ENCODE data around the gene TECTB.

Gene TECTB

DNA sequence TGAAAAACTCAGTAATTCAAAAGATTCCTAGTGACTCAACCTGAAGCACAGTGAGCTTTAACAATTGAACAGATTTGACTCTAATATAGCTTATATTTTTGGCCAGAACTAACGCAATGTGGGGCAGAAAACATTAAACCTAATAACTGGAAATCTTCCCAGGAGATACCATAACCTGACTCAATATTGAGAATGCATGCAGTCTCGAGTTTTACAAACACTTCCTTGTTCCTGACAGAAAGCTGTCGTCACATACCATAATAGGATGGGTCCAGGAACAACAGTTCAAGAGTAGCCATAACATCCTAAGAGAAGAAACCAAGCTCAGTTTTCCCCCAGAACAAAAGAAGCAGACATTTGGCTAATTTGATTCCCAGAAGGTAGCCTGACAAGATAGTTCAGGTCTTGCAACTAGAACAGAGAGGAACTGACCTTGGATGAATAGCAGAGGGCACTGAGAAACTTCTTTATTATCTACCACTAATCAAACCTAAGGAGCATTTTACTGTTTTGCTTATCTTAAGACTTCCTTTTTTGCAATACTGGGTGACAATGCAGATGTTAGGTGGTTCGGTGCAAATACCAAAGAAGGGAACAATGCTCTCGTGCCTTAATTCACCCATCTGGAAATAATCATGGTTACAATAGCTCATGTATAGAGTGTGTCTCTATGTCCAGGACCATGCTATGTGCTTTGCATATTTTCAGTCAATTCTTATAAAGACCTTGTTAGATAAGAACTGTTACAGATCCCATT, 52.1 kb downstream of the TECTB start:
- Histone ChIP-seq H3K27ac (no peak overlapping the region), H3K4me3 (no peak overlapping the region)
- TF ChIP-seq, protein P1, sequence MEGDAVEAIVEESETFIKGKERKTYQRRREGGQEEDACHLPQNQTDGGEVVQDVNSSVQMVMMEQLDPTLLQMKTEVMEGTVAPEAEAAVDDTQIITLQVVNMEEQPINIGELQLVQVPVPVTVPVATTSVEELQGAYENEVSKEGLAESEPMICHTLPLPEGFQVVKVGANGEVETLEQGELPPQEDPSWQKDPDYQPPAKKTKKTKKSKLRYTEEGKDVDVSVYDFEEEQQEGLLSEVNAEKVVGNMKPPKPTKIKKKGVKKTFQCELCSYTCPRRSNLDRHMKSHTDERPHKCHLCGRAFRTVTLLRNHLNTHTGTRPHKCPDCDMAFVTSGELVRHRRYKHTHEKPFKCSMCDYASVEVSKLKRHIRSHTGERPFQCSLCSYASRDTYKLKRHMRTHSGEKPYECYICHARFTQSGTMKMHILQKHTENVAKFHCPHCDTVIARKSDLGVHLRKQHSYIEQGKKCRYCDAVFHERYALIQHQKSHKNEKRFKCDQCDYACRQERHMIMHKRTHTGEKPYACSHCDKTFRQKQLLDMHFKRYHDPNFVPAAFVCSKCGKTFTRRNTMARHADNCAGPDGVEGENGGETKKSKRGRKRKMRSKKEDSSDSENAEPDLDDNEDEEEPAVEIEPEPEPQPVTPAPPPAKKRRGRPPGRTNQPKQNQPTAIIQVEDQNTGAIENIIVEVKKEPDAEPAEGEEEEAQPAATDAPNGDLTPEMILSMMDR (IDR thresholded peaks at IDR 0.05) = no peak
- DNase-seq (ENCODE audit: low spot score) = no peak

DNA sequence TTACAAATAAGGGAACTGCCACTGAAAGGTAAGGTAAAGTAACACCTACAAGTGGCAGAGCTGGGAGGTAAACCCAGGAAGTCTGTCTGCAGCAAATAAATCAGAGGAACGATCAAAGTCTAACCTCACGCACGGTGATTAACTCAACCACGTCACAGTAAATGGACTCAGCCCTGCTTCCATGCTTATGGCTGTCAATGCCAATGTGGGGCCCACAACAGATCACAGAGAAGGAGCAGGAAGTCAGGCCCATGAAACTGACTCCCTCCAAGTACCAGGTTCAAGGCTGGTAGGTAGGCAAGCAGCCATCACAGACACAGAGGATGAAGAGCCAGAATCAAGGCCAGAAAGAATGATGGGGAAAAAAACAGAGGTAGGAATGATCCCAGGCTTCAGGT, 52.7 kb downstream of the TECTB start:
- H3K27ac ChIP-seq = no peak overlapping the region
- no peak for DNase-seq (ENCODE audit: low spot score)
- TF ChIP-seq, protein P1 (IDR thresholded peaks at IDR 0.05) = no peak
- H3K4me3 ChIP-seq = no peak overlapping the region

DNA sequence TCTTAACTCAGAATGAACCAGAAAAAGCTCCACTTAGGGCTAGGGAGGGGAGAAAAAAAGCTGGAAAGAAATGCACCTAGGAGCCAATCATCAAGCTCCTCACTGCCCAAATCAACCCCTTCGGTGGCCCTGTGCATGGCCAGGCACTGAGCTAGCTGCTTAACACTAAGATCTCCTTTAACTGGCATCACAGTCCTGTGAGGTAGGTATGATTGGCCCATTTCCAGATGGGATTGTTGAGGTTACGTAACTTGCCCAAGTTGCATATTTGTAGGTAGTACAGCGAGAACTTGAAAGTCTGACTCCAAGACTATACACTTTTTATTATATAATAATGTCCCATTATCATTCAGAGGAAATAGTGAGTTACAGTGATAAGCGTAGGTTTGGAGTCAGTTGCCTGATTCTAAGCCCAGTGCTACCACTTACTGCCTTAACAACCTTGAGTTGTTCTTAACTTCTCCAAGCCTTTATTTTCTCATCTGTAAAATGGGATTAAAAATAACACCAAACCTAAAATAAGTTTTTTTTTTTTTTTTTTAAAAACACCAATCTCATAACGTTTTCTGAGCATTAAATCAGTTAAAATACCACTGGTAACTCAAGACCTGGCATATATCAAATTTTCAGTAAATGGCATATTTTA, 53.5 kb downstream of the TECTB start:
- H3K4me3 ChIP-seq = no peak overlapping the region
- TF ChIP-seq, protein P1 (IDR thresholded peaks at IDR 0.05) = no peak
- no peak for DNase-seq (ENCODE audit: low spot score)
- no peak overlapping the region for H3K27ac ChIP-seq

DNA sequence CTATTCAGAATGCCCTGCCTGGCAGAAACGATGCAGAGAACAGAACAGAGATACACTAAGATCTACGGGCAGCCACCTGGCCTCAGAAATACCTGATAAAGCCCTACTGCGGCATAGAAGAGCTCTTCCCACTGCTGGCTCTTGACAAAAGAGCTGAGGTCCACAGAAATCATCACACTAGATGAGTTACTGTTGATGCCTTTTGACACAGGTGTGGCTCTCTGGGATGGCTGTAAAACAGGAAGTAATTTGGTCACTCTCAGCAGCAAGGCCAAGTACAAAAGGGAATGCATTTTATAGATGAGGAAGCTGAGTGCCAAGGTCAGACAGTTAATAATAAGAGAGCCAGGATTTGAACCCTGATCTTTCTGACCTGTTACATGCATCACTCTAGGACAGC, 55.8 kb downstream of the TECTB start:
- H3K4me3 ChIP-seq = no peak overlapping the region
- TF ChIP-seq, protein P1 (IDR thresholded peaks at IDR 0.05) = no peak

DNA sequence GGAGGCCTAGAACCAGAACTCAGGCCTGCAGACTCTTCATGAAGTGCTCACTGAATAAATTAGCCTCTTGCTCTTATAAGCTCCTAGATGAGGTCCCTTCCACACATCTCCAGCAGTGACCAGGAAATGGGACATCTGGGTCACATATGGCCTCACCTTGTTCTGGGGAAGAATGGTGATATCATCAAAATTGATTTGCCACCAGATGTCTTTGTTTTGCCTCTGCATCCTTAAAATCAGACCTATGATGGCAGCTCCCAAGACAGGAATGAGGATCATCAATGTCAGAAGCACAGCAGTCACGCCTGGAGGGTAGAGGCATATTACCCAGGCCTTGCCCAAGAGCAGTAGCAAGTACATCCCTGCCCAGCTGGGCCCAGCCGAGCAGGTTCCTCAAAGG, 57.4 kb downstream of the TECTB start:
- TF ChIP-seq, protein P1 (IDR thresholded peaks at IDR 0.05) = no peak
- no peak for DNase-seq (ENCODE audit: low spot score)
- Histone ChIP-seq H3K4me3 (no peak overlapping the region), H3K27ac (no peak overlapping the region)

More for the DNA sequence above, 55.8 kb downstream of the TECTB start:
- H3K27ac ChIP-seq = no peak overlapping the region
- no peak for DNase-seq (ENCODE audit: low spot score)

DNA sequence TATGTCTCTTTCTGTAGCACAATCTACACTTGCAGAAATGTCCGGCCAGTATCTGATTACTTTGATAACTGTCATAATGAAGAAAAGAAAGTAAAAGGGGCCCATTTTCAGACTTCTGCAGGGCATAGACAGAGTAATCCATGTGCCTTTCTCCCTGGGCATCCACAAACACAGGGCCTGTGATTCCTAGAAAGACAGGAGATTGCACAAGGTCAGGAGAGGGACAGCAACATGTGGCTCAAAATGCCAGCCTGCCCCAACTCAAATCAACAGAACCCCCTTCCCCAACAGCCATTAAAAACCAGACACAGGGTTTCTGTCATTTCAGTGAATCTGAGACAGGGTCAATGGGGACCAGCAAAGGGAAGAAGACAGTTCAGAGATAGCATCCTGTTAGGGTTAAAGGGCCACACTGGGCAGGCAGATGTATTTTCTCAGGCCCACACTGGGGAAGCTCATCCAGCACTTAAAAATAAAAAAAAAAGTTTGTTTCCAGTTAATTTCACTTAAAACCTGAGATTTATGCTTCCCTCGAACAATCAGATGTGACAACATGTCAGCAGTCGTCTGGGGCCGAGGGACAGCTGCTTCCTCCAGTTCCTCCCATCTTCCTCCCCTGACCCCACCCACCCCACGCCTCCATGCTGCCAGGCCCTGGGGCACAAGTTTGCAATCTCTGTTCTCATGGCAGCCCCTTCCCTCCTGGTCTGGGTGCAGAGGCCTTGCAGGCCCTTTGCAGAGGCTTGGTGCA, 60.0 kb downstream of the TECTB start:
- peak; percentile 35 for DNase-seq (ENCODE audit: low spot score)
- H3K4me3 ChIP-seq = no peak overlapping the region
- TF ChIP-seq, protein P1 (IDR thresholded peaks at IDR 0.05) = no peak

More for the DNA sequence above, 60.0 kb downstream of the TECTB start:
- no peak overlapping the region for H3K27ac ChIP-seq

All from coronary artery (tissue), 2 donors.